Measurements from ENCODE around the gene EIF4E2.

- TF ChIP-seq POLR2AphosphoS5 (IDR thresholded peaks at IDR 0.05) (no peak), CTCF (IDR thresholded peaks at IDR 0.05) (no peak), POLR2A (IDR thresholded peaks at IDR 0.05) (no peak)
These were observed 30.7 kb upstream of the EIF4E2 start, which contains the start of gene PRSS56 for GRCh38 chr2:232519581-232520438.

Measured in prostate gland (tissue), 2 donors.